OCI-LY1 (cell line): Measurements from ENCODE around the gene MCC.

ENCODE experiments used
- H2AFZ ChIP-seq: fragments of 200-600 bp; sonication (generic), shearing (Covaris generic); 2 replicates; pipeline ENCODE4 v1.6.0; 2014; ENCODE audit warnings: antibody characterized with exemption, mild to moderate bottlenecking, low read length
- H3F3A ChIP-seq: fragments of 200-600 bp; sonication (generic), shearing (Covaris generic); 2 replicates; pipeline ENCODE4 v1.6.0; 2014; ENCODE audit warnings: mild to moderate bottlenecking, antibody characterized with exemption, low read length, moderate library complexity; ENCODE audit not compliant: insufficient read depth
- H3K27ac ChIP-seq: fragments of 200-600 bp; sonication (generic); 2 replicates; pipeline ENCODE4 v1.5.1; 2014; ENCODE audit warnings: low read length, mixed run types, mild to moderate bottlenecking, low read depth; ENCODE audit not compliant: poor library complexity, severe bottlenecking
- H3K27me3 ChIP-seq: fragments of 200-600 bp; sonication (generic); 2 replicates; pipeline ENCODE4 v1.6.0; 2014; ENCODE audit warnings: antibody characterized with exemption, mild to moderate bottlenecking, low read length, moderate library complexity; ENCODE audit not compliant: insufficient read depth
- H3K36me3 ChIP-seq: fragments of 200-600 bp; sonication (generic); 2 replicates; pipeline ENCODE4 v1.6.1; 2014; ENCODE audit warnings: mild to moderate bottlenecking, antibody characterized with exemption, low read length, moderate library complexity, mixed read lengths; ENCODE audit not compliant: insufficient read depth
- H3K4me1 ChIP-seq: fragments of 200-600 bp; sonication (generic); 2 replicates; pipeline ENCODE4 v1.5.1; 2014; ENCODE audit warnings: mild to moderate bottlenecking, low read length, moderate library complexity; ENCODE audit not compliant: insufficient read depth, severe bottlenecking
- H3K4me2 ChIP-seq: fragments of 200-600 bp; sonication (generic), shearing (Covaris generic); 2 replicates; pipeline ENCODE4 v1.6.1; 2014; ENCODE audit warnings: low read length
- H3K4me3 ChIP-seq: fragments of 200-600 bp; sonication (generic); 2 replicates; pipeline ENCODE4 v1.5.1; 2014; ENCODE audit warnings: low read length, low read depth, mild to moderate bottlenecking, mixed read lengths; ENCODE audit not compliant: poor library complexity, severe bottlenecking
- H3K79me2 ChIP-seq: fragments of 200-600 bp; shearing (Covaris generic); 2 replicates; pipeline ENCODE4 v1.6.1; 2016; ENCODE audit warnings: mixed run types, low read length, mixed read lengths; ENCODE audit not compliant: insufficient read depth
- H3K9ac ChIP-seq: fragments of 200-600 bp; sonication (generic), shearing (Covaris generic); 2 replicates; pipeline ENCODE4 v1.6.1; 2014; ENCODE audit warnings: mild to moderate bottlenecking, low read length, mixed read lengths
- H3K9me2 ChIP-seq: fragments of 200-600 bp; sonication (generic), shearing (Covaris generic); 2 replicates; pipeline ENCODE4 v1.6.1; 2014; ENCODE audit warnings: low read depth, mild to moderate bottlenecking, low read length, mixed read lengths
- H3K9me3 ChIP-seq: fragments of 200-600 bp; shearing (Covaris generic); 2 replicates; pipeline ENCODE4 v1.6.1; 2014; ENCODE audit warnings: low read length, mixed read lengths
- H4K20me1 ChIP-seq: fragments of 200-600 bp; sonication (generic), shearing (Covaris generic); 2 replicates; pipeline ENCODE4 v1.6.0; 2016; ENCODE audit warnings: mild to moderate bottlenecking, low read length; ENCODE audit not compliant: insufficient read depth
- CTCF ChIP-seq: fragments of 200-600 bp; sonication (generic), shearing (Covaris generic); IDR thresholded peaks from 2 replicates; pipeline ENCODE4 v1.5.1; 2017; ENCODE audit warnings: mild to moderate bottlenecking, antibody characterized with exemption, low read length, moderate library complexity, mixed read lengths
- EZH2 ChIP-seq: fragments of 200-600 bp; sonication (generic), shearing (Covaris generic); IDR thresholded peaks from 2 replicates; pipeline ENCODE4 v1.8.0; 2017; ENCODE audit warnings: borderline replicate concordance, mixed run types, mild to moderate bottlenecking, antibody characterized with exemption, low read length, moderate library complexity, mixed read lengths

MCC gene

DNA sequence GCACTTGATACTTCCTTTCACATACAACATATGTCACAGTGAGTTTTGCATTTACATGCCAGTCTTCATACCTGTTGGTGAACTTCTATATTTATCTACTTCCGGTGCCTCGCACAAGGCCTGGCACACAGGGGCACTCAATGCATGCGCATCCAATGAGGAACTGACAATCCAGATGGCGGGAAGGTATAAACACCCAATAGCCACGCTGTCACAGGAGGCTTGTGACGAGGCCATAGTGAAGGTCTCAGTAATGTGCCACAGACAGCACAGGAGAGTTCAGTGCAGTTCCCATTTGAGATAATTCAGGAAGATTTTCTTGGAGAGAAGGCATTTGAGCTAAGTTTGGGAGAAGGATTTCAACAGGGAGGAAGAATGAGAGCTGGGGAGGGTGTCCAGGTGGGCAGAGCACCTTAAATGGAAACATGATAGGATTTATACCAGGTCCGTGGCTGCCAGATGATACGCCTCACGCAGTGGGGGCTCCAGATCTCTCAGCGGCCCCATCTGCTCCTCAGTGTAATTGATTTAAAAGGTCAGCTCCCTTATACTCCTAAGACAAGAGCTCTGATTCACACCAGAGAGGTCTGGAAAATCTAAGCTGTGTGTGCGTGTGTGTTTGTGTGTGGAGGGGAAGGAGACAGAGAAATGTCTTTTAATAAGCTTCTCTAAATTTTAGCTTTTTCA lies 305.5 kb downstream of the MCC start:
- no peak overlapping the region for H2AFZ ChIP-seq
- no peak overlapping the region for H3K27ac ChIP-seq
- H3K27me3 ChIP-seq = no peaks in the 10 kb centered on the region
- no peaks in the 10 kb centered on the region for H3K9me3 ChIP-seq
- no peak overlapping the region for H3K4me2 ChIP-seq
- no peak for TF ChIP-seq CTCF
- no peak for TF ChIP-seq EZH2
- H3K4me3 ChIP-seq = no peak overlapping the region
- no peaks in the 10 kb centered on the region for H3K79me2 ChIP-seq
- no peaks in the 10 kb centered on the region for H4K20me1 ChIP-seq
- H3K9ac ChIP-seq = no peak overlapping the region
- H3K4me1 ChIP-seq = no peaks in the 10 kb centered on the region
- no peaks in the 10 kb centered on the region for H3K9me2 ChIP-seq
- H3F3A ChIP-seq = no peaks in the 10 kb centered on the region
- H3K36me3 ChIP-seq = no peaks in the 10 kb centered on the region

DNA sequence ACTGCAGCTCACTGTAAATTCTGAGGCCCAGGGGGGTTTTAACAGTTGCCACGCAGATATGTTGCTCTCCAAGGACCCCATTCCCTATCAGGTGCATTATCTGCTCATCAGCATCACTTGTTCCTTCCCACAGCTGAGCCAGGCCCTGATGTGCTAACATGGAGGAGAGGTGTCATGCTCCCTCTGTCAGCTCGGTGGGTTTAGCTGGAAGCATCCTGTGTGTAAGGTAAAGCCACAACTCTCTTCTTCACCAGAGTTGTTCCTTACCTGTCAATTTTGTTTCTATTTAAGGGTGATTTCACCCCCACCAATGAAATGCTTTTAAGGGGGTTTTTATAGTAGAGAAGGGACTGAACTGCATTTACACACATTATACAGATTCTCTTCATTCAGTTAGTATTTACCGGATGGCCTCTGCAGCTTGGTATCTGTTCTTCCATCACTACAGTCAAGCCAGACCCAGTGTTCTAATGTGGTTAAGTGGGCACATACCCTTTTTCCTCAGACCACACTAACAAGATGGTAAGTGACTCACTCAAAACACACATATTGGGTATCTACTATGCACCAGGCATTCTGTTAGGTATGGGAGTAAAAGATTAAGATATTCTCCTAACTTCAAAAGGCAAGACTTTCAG lies 306.3 kb downstream of the MCC start:
- H3K27ac ChIP-seq = no peak overlapping the region
- no peaks in the 10 kb centered on the region for H3K9me3 ChIP-seq
- no peaks in the 10 kb centered on the region for H3K4me1 ChIP-seq
- H3F3A ChIP-seq = no peaks in the 10 kb centered on the region
- no peaks in the 10 kb centered on the region for H3K36me3 ChIP-seq
- no peaks in the 10 kb centered on the region for H3K27me3 ChIP-seq
- H3K9ac ChIP-seq = no peak overlapping the region
- H3K9me2 ChIP-seq = no peaks in the 10 kb centered on the region
- H2AFZ ChIP-seq = no peak overlapping the region
- H3K4me3 ChIP-seq = no peak overlapping the region
- no peaks in the 10 kb centered on the region for H3K79me2 ChIP-seq
- no peaks in the 10 kb centered on the region for H4K20me1 ChIP-seq
- no peak for TF ChIP-seq EZH2
- no peak for TF ChIP-seq CTCF
- H3K4me2 ChIP-seq = no peak overlapping the region

DNA sequence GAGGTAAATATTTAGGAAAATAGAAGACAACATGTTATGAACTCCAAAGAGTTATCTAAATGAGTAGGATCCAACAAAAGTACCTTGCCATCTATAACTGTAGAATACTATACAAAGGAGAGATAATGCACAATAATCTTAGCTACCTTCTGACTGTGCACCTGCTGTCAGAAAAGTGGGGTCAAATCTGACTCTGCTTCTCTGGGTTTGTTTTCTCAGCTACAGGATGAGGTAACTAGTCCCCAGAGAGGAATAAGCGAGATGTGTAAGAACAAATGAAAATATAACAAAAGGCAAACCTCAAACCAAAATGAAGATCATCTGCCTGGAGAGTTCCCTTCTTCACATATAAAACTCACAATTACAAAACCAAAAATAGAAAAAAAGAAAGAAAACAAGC lies 306.8 kb downstream of the MCC start:
- Histone ChIP-seq H3K27me3 (no peaks in the 10 kb centered on the region), H2AFZ (no peak overlapping the region), H3F3A (no peaks in the 10 kb centered on the region), H3K9me3 (no peaks in the 10 kb centered on the region), H3K4me3 (no peak overlapping the region), H3K36me3 (no peaks in the 10 kb centered on the region), H3K4me1 (no peaks in the 10 kb centered on the region), H3K9ac (no peak overlapping the region), H3K79me2 (no peaks in the 10 kb centered on the region), H3K4me2 (no peak overlapping the region), H4K20me1 (no peaks in the 10 kb centered on the region), H3K27ac (no peak overlapping the region), H3K9me2 (no peaks in the 10 kb centered on the region)
- TF ChIP-seq EZH2 (no peak), CTCF (no peak)
